GM19463 (cell line): ENCODE data around the gene POLA1.

ENCODE experiments used
- ATAC-seq: cut with Tn5 transposase; IDR thresholded peaks from one replicate; pipeline ENCODE4 v1.9.1; 2021; ENCODE audit warnings: mild to moderate bottlenecking, moderate library complexity; ENCODE audit not compliant: unreplicated experiment

POLA1 gene

DNA sequence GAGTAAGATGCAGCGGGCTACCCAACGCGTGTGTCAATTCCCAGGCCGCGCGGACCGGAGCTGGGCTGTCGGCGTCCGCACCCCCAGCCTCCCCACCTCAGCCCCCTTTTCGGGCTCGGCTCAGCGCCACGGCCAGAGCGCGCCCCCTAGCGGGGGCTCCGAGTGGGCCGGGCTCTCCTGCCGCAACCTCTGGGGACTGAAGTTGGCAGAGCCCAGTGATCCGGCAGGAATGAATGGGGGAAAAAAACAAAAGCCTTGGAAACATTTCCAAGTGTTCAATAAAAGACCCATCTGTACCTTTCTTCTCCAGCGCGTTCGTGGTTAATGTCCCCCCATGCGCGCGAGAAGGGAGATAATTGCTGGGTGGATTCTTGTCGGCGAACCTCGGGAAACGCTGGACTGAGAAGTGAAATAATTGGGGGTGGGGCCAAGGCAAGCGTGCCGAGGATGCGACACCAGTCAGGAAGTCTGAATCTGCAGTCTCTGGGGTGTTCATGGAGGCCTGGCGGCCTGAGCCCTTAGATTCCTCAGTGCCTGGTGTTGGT is 327.3 kb downstream of the POLA1 start:
- peak; percentile 53 for ATAC-seq

DNA sequence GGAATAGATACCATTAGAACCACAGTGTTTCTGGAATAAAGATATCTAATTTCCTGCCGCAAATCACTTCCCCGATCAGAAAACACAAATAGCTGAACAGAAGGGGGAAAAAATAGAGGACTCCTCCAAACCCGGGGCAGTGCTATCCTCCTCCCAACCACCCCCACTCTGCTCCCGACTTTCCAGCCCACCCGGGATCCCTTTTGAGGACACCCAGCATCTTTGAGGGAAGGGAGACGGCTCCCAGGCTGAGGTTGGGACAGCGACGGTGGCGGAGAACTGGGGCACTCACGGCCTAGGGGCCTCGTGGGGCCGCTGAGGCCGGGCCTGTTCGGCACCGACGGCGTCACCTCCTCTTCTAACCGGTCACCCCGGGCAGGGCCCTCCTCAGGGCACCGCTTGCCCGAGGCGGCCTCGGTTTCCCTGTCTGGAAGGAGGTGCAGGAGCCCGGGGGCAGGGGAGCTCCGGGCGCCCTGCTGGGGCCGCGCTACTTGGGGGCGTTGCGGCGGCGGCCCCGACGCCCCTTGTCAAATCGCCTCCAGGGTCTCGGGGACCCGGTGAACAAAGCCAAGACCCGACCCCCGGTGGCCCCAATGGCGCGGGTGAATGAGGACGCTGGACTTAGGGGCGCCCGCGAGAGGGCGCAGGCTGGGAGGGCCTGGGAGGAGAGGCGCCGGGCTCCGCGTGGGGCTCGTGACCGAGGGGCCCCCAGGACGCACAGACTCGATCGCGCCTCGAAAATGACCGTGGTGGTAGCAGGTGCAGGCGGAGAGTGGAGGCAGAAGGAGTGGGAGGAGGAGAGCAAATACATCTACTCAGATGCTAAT is 329.0 kb downstream of the POLA1 start:
- ATAC-seq: no peak

DNA sequence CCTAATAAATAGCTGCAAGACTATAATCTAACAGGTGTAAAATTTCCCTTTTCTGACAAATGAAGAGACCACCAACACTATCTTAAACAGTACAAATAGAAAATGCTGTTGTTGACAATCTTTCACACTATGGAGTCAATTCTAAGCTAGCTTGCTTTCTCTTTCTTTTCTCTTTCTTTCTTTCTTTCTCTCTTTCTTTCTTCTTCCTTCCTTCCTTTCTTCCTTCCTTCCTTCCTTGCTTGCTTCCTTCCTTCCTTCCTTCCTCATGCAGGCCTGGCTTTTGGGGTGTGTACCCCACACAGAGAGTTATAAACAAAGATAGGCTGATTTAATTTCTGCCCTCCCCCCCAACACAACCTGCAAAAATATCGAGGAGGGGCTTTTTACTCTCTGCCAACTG is 330.2 kb downstream of the POLA1 start:
- no peak for ATAC-seq

DNA sequence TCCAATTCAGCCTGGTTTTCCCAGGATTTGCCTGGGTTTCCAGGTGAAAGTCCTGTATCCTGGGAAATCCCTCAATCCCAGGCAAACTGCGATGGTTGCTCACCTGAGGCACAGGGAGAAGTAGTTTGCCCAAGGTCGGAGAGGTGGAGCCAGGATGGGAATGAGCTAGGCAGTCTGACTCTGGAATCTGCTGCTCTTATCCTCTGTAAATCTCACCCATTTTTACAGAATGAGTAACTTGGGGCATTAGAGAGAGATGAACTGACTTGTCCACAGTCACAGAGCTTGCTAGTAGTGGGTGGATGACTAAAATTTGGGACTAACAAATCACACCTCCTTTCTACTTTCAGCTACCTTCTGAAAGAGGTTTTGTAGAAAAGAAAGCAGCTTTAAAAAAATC is 331.9 kb downstream of the POLA1 start:
- ATAC-seq: no peak

DNA sequence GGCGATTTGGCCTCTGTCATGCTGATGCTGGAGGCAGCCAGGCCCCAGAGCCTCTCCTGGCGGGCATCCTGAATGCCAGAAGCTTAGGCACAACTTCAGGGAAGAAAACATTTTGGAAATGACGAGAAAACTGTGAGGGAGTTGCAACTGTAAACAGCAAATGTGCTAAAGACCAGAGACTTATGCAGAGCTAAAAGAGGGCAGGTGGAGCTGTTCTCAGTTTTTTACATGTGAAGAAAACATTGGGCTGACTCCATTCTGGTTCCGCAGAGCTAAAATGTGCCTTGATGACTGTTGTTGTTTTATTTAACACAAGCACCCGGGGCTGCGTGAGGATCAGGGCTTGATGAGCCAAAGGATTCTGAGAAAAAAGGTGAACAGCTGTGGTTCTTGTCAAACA is 332.9 kb downstream of the POLA1 start:
- ATAC-seq: no peak

DNA sequence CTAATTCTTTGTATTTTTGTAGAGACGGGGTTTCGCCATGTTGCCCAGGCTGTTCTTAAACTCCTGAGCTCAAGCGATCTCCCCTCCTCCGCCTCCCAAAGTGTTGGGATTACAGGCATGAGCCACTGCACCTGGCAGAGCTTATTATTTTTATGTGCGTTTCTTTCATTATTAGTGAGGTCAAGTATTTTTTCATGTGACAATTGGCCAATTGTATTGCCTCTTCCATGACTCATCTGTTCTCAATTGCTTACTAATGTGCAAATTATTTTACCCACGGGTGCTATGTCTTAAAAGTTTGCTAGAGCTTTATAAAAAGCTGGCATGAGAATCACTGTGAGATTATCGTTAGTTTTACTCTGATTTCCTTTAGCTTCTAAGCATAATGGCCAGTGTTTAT is 335.0 kb downstream of the POLA1 start:
- ATAC-seq: no peak

DNA sequence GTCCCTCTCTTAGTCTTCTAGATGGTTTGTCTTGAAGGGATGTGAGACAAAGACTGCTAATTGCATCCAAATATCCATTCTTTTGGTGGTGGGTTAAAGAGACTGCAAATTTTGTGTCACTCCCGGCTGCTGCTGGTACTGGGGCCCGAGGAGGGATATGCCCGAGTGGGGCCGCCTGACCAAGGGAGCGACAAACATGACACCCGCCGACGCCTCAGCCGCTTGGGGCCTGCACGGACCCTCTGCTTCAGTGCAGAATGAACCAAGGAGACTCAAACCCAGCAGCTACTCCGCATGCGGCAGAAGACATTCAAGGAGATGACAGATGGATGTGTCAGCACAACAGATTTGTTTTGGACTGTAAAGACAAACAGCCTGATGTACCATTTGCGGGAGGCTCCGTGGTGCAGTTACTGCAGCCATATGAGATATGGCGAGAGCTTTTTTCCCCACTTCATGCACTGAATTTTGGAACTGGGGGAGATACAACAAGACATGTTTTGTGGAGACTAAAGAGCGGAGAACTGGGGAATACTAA is 335.6 kb downstream of the POLA1 start:
- ATAC-seq: no peak

DNA sequence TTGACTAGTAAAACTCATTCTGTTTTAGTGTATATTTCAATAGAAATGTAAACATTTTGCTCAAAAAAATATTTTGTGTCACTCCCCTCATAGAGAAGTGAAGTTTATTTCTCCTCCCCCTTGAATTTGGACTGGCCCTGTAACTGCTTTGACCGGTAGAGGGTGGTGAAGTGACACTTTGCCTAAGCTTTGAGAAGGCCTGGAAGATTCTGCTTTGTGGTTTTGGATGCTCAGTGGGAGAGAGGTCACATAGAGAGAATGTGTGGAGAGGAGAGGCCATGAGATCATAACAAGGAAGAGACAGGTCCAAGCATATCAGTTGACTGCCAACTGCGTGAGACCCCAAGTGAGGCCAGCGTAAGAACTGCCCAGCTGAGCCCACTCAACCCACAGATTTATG is 341.2 kb downstream of the POLA1 start:
- ATAC-seq: no peak

DNA sequence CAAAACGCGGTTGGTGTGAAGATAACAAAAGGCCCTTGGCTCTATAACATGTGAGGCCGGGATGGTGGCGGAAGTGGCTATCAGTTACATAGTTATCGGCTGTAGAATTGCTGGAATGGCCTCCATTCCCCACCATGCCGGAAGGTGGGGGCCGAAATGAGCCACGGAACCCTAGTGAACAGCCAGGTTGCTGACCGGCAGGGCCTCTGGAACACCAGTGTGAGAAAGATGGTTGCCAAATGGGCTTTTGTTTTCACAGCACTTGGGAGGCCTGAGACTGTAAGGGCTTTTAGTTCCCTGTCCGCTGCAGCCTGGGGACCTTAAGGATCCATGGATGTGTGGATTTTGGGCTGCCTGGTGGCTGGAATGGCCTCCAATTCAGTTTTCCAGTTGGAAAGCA is 345.3 kb downstream of the POLA1 start:
- no peak for ATAC-seq

DNA sequence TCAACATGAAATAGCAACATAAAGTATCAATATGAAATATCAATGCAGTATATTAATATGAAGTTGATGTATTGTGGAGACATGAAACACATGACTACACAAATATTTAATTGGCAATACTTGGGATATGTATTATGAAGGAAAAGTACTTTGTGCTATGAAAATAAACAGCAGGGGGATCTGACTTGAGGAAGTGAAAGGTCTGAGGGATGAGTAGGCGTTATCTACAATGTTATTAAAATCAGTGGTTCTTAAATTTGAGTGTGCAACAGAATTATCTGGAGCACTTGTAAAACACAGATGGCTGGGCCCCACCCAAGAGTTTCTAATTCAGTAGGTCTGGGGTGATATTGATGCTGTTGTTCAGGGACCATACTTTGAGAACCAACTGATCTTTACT is 349.5 kb downstream of the POLA1 start:
- ATAC-seq: no peak
